Measurements from ENCODE around the gene UBE2G2. TPM values are rescaled to one million over a fixed set of nuclear protein-coding genes. Genes with fewer than 3 reads are reported as not detected.

The UBE2G2 gene
- total RNA-seq, 1 donor from 2014 or later = 66.6 TPM

- DNase-seq (ENCODE audit: missing footprints) = no peak
- ATAC-seq = no peak
- intact Hi-C loops (cut with DNase I) = no loop called here
Measured at GRCh38 chr21:44727321-44727720, 74.3 kb downstream of the UBE2G2 start.

- DNase-seq (ENCODE audit: missing footprints) (no peak), ATAC-seq (no peak)
- intact Hi-C loops (cut with DNase I) = no loop called here
Measured at GRCh38 chr21:44726826-44727225, 74.8 kb downstream of the UBE2G2 start.

- intact Hi-C loops (cut with DNase I) = no loop called here
- ATAC-seq (no peak), DNase-seq (ENCODE audit: missing footprints) (no peak)
Measured at GRCh38 chr21:44724926-44725325, 76.7 kb downstream of the UBE2G2 start.

GRCh38 chr21:44724196-44724595 is 77.4 kb downstream of the UBE2G2 start:
- ATAC-seq (no peak), DNase-seq (ENCODE audit: missing footprints) (no peak)
- intact Hi-C loops (cut with DNase I) = no loop called here

- no peak for ATAC-seq
- no peak for DNase-seq (ENCODE audit: missing footprints)
- intact Hi-C loops (cut with DNase I) = no loop called here
Measured at GRCh38 chr21:44723177-44724131, 78.2 kb downstream of the UBE2G2 start.

- intact Hi-C loops (cut with DNase I) = no loop called here
- no peak for ATAC-seq
- DNase-seq (ENCODE audit: missing footprints) = no peak
Measured at GRCh38 chr21:44722731-44723130, 78.9 kb downstream of the UBE2G2 start.

- no peak for DNase-seq (ENCODE audit: missing footprints)
- ATAC-seq = no peak
- intact Hi-C loops (cut with DNase I) = no loop called here
Measured at GRCh38 chr21:44720170-44720569, 81.5 kb downstream of the UBE2G2 start.

Other genes with a start within 250 kb of the UBE2G2 start
- gene KRTAP10-3, start 243.0 kb downstream of the UBE2G2 start, total RNA-seq = not detected
- not detected for gene KRTAP10-4, start 228.1 kb downstream of the UBE2G2 start, total RNA-seq
- not detected for gene KRTAP10-5, start 221.2 kb downstream of the UBE2G2 start, total RNA-seq
- not detected for gene KRTAP10-6, start 209.3 kb downstream of the UBE2G2 start, total RNA-seq
- not detected for gene KRTAP10-7, start 201.2 kb downstream of the UBE2G2 start, total RNA-seq
- not detected for gene KRTAP10-8, start 189.7 kb downstream of the UBE2G2 start, total RNA-seq
- not detected for gene KRTAP10-9, start 174.7 kb downstream of the UBE2G2 start, total RNA-seq
- gene KRTAP10-10, start 164.5 kb downstream of the UBE2G2 start, total RNA-seq = not detected
- not detected for gene KRTAP10-11, start 155.4 kb downstream of the UBE2G2 start, total RNA-seq
- not detected for gene KRTAP12-4, start 147.2 kb downstream of the UBE2G2 start, total RNA-seq
- gene KRTAP12-3, start 143.9 kb downstream of the UBE2G2 start, total RNA-seq = not detected
- not detected for gene KRTAP12-2, start 134.9 kb downstream of the UBE2G2 start, total RNA-seq
- gene KRTAP12-1, start 119.7 kb downstream of the UBE2G2 start, total RNA-seq = not detected
- gene KRTAP10-12, start 104.6 kb downstream of the UBE2G2 start, total RNA-seq = not detected
- gene TSPEAR, start 90.2 kb downstream of the UBE2G2 start, total RNA-seq = 0.65 TPM
- gene SUMO3, start 16.2 kb upstream of the UBE2G2 start, total RNA-seq = 73.9 TPM
- gene PTTG1IP, start 71.9 kb upstream of the UBE2G2 start, total RNA-seq = 160 TPM
- gene ITGB2, start 119.1 kb upstream of the UBE2G2 start, total RNA-seq = 36.7 TPM
- gene SLX9, start 138.2 kb upstream of the UBE2G2 start, total RNA-seq = 66.5 TPM